ENCODE measurements around the gene WBP1L.
"Not testable (repeated sequence)": the region's sequence is repeated elsewhere in the genome, so short reads cannot be mapped to it uniquely, and the experiment has no call there.

Gene WBP1L

GRCh38 chr10:102723989-102724388 lies 19.8 kb upstream of the WBP1L start:
- DNase-seq (ENCODE audit: low read depth): no peak

GRCh38 chr10:102726274-102726673 lies 17.5 kb upstream of the WBP1L start:
- DNase-seq (ENCODE audit: low read depth): peak; percentile 66

- no peak for DNase-seq (ENCODE audit: low read depth)
These were observed 16.5 kb upstream of the WBP1L start for GRCh38 chr10:102727037-102727818.

- DNase-seq (ENCODE audit: low read depth): peak; percentile 66
These were observed 14.4 kb upstream of the WBP1L start for GRCh38 chr10:102729029-102730026.

GRCh38 chr10:102731222-102731800 lies 12.4 kb upstream of the WBP1L start:
- DNase-seq (ENCODE audit: low read depth): no peak

GRCh38 chr10:102732661-102733060 lies 11.1 kb upstream of the WBP1L start:
- no peak for DNase-seq (ENCODE audit: low read depth)

GRCh38 chr10:102735065-102735562 lies 8.6 kb upstream of the WBP1L start:
- no peak for DNase-seq (ENCODE audit: low read depth)

GRCh38 chr10:102738692-102739121 lies 5.0 kb upstream of the WBP1L start:
- DNase-seq (ENCODE audit: low read depth): no peak

GRCh38 chr10:102740229-102740628 lies 3.5 kb upstream of the WBP1L start:
- DNase-seq (ENCODE audit: low read depth): no peak

GRCh38 chr10:102741726-102742237 lies 2.0 kb upstream of the WBP1L start:
- DNase-seq (ENCODE audit: low read depth): no peak

GRCh38 chr10:102742313-102742712 lies 1.4 kb upstream of the WBP1L start:
- not testable (repeated sequence) for DNase-seq (ENCODE audit: low read depth)

- no peak for DNase-seq (ENCODE audit: low read depth)
These were observed 615 bp upstream of the WBP1L start for GRCh38 chr10:102743078-102743587.

- DNase-seq (ENCODE audit: low read depth): peak; percentile 33
These were observed 765 bp downstream of the WBP1L start for GRCh38 chr10:102744374-102745051.

GRCh38 chr10:102745157-102745556 lies 1.4 kb downstream of the WBP1L start:
- no peak for DNase-seq (ENCODE audit: low read depth)

- DNase-seq (ENCODE audit: low read depth): peak; percentile 94
These were observed 8.7 kb downstream of the WBP1L start for GRCh38 chr10:102752266-102752930.

GRCh38 chr10:102752934-102753664 lies 9.4 kb downstream of the WBP1L start:
- peak; percentile 97 for DNase-seq (ENCODE audit: low read depth)

- no peak for DNase-seq (ENCODE audit: low read depth)
These were observed 10.0 kb downstream of the WBP1L start for GRCh38 chr10:102753718-102754117.

GRCh38 chr10:102757323-102757722 lies 13.6 kb downstream of the WBP1L start:
- DNase-seq (ENCODE audit: low read depth): no peak

GRCh38 chr10:102758240-102758932 lies 14.6 kb downstream of the WBP1L start:
- DNase-seq (ENCODE audit: low read depth): peak; percentile 58

Data from amniotic epithelial cell (primary cell).